Activated T-cell treated with anti-CD3 and anti-CD28 coated beads, Interleukin-2, amount 50 U/mL, for 1 hour (primary cell): ENCODE results near the gene YWHAG.
A peak's percentile ranks its signal among the peaks of the same experiment; 100 is the strongest.

Source experiments
- DNase-seq: peaks from one replicate; pipeline ENCODE4 v3.0.0-alpha.2; 2020

Gene YWHAG

GRCh38 chr7:76346778-76347177 is 12.0 kb downstream of the YWHAG start:
- no peak for DNase-seq

DNA sequence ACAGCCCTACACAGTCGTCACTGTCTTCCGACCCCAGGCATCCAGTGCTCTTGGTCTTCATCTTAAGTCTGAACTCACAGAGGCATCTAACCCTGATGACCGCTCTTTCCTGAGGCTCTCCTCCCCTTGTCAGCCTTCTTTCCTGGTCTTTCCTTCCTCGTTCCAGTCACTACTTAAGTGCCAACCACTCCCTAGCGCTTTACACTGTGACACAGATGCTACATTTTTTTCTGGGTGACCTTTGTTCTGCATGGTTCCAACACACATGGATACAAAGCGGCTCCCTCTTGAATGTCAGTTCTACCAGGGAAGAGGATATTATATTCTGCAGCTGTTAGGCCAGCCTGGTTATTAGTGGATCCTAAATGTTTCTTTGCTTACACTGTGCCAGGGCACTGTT is 12.7 kb downstream of the YWHAG start:
- DNase-seq = no peak

DNA sequence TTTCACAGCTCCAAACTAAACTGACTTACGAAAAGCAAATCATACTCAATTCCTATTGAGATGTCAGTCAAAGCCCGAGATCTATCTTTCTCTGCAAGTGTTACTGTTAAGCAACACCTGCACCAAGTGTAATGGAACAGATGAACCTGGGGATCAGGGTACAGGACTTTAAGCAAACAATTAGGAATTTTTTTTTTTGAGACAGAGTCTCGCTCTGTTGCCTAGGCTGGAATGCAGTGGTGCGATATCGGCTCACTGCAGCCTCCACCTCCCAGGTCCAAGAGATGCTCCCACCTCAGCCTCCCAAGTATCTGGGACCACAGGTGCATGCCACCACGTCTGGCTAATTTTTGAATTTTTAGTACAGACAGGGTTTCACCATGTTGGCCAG is 14.9 kb downstream of the YWHAG start:
- DNase-seq = no peak

DNA sequence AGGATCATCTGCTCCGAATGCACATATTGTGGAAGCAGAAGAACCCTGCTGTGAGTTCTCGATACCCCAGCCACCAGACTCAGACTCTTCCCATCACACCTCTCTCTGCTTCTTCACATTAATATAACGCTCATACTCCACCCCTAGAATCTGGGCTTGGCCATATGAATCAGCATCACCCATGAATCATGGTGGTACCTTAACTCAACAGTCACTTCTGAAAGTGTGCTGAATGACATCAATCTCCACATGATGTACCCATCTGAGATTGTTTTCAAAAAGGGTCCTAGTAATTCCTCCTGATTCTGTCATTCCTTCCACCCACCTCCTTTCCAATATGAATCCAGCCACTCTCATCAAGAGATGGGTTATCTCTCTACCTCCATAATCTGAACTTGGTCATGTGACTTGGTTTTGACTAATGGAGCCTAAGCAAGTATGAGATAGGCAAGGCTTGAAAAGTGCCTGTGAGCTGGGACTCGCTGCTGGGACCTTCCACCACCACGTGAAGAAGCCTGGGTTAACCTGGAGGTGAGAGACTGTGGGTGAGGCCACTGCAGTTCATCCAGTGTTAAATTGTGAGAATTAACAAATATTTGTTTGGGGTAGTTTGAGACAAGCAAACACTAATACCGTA is 15.4 kb downstream of the YWHAG start:
- DNase-seq = no peak

DNA sequence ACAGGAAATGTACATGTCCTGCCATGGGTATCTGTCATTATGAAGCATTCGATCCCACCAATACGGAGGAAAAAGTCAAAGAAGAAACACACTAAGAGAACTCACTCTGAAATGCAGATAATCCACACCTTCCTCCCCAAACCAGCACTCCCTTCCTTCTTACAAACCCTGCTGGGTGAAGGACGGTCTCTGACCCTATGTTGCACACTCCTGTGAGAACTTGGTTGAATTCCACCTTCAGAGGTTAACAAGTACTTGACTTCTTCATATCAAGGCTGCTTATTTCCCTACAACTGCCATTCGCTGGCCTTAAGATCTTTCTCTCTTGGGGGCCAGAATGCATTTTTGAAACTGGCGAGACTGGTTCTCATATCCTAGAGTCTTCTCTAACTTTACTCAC is 16.6 kb downstream of the YWHAG start:
- no peak for DNase-seq

DNA sequence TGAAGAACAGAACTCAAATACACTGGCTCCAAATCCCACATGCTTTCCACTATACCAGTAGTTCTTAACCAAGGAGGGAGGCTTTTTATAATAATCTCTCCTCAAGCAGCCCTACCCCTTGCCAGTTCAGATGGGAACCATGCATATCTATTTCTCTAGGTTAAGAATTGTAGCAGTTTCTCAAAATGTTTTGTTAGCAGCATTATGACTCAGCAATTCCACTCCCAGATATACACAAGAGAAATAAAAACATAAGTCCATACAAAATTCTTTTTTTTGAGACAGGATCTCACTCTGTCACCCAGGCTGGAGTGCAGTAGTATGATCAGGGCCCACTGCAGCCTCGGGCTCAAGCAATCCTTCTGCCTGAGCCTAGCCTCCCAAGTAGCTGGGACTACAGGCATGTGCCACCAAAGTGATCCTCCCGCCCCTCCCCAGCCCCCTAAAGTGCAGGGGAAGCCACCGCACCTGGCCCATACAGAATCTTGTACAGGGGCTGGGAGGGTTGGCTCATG is 18.1 kb downstream of the YWHAG start:
- no peak for DNase-seq

GRCh38 chr7:76338298-76339084 is 20.3 kb downstream of the YWHAG start:
- peak; percentile 10 for DNase-seq

GRCh38 chr7:76337147-76337546 is 21.6 kb downstream of the YWHAG start:
- no peak for DNase-seq

- no peak for DNase-seq
These were observed 22.7 kb downstream of the YWHAG start for GRCh38 chr7:76336094-76336493.

GRCh38 chr7:76335417-76335816 is 23.4 kb downstream of the YWHAG start:
- DNase-seq = peak; percentile 5

DNA sequence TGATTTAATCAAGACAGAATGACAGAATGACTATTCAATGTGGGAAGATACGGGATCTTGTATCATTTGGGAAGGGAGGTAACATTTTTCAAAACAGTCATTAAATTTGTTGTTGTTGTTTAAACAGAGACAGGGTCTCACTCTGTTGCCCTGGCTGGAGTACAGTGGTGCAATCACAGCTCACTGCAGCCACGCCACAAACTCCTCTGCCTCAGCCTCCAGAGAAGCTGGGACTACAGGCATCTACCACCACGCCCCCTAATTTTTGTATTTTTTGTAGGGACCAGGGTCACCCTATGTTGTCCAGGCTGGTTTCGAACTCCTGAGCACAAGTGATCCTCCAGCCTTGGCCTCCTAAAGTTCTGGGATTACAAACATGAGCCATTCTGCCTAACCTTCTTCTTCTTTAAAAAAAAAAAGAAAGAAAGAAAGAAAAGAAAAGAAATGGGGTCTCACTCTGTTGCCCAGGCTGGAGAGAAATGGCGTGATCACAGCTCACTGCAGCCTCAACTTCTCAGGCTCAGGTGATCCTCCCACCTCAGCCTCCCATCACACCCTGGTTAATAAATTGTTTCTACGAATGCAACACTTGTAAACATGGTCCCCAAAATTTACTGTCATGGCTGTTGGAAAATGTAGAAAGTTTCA is 24.3 kb downstream of the YWHAG start:
- peak; percentile 5 for DNase-seq

- DNase-seq = peak; percentile 13
These were observed 25.2 kb downstream of the YWHAG start for GRCh38 chr7:76333511-76334101.

GRCh38 chr7:76332078-76332477 is 26.7 kb downstream of the YWHAG start:
- no peak for DNase-seq

DNA sequence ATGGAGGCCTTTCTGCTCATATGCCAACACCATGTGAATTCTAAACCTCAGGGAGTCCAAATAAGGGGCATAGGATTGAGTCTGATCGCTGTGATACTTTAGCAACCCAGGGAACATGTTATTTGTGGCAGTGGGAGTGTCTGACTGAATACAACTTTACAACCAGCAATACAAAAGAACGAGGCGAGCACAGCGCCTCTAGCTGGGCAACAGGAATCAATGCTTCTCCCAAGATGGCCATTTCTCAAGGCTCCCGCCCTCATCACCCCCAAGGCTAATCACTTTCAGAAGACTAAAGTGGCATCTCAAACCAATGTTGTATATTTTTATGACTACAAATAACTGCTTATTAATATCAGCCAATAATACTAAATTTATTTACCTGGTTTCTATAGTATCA is 28.1 kb downstream of the YWHAG start:
- no peak for DNase-seq

GRCh38 chr7:76330261-76330660 is 28.5 kb downstream of the YWHAG start:
- no peak for DNase-seq

DNA sequence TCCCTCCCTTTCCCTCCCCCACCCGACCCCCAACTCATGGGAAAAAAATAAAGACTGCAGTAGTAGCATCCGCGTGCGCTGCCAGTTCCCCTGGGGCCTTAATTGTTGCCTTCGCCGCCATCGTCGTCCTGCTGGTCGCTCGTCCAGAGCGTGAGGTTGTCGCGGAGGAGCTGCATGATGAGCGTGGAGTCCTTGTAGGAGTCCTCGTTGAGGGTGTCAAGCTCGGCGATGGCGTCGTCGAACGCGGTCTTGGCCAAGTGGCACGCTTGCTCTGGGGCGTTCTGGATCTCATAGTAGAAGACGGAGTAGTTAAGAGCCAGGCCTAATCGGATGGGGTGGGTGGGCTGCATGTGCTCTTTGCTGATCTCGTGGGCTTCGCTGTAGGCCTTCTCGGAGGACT is 29.3 kb downstream of the YWHAG start:
- no peak for DNase-seq

DNA sequence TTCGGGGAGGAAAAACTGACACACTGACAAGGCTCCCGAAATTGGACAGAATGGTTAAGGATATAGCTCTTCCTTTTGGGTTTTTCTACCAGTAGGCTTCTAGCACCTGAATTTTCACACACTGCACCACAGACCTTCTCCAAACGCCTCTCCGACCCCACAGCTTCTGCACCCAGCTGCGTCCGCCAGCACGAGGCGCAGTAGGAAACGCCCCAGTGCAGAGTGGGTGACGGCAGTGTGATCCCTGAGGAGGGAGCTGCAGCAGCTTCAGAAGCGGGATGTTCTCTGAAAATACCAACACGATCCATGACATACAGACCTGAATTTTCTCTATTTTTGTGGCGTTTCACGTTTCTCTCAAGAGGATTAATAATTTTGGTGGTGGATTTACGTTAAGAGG is 30.4 kb downstream of the YWHAG start:
- DNase-seq = no peak

DNA sequence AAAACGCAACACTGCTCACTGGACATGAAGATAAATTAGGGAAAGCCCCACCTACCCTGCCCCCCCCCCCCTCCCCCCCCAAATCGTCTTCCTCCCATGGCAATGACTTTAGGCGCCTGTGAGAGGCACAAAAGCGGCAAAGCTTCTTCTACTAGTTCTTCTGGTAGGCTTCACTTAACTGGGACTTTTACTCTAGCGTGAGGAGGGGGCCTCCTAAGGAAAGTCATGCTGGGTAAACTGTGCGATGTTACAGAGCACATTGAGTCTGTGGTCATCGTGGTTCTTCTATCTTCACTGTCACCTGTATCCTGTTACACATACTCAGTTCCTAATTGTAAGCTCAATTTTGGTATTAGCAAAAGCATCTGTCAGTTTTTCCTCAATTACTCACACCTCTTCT is 31.2 kb downstream of the YWHAG start:
- DNase-seq = no peak

DNA sequence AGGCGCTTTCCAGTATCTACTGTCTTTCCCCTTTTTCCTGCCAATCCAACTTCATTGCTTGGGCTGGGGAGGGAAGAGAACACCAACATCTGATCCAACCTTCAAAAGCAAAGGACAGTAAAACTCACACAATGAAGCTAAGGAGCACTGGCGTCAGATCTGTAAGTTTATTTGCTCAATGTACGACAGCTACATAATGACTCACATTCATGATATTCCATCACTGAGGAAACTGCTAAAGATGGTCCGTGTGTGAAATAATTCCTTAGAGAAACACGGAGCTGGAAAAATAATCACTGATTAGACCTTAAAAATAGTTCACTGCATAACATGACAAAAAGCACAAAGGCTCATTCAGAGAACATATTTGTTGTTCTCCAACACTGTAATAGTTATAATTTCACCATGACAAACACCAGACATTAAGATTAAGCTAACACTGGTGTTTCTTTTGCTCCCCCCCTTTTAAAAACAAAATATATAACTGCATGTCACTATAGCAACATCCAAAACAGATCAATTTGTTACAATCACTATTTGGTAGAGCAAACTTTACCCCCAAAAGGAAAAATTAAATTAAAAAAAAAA is 32.1 kb downstream of the YWHAG start:
- no peak for DNase-seq

- no peak for DNase-seq
These were observed 33.0 kb downstream of the YWHAG start for GRCh38 chr7:76325811-76326210.

DNA sequence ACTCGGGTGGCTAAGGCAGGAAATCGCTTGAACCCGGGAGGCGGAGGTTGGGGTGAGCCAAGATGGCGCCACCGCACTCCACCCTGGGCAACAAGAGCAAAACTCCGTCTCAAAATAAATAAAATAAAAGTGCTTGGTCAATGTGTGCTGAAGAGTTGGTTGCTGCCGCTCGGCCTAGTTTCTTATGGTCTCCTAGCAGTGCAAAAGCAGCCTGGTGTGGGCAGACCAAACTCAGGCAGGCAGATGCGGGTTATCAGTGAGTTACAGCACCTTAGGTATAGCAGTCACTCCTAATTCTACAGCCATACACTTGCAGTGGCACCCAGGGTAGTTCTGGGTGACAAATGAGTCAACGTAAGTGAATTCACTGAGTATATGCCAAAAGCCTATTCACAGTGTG is 33.7 kb downstream of the YWHAG start:
- DNase-seq = no peak

- peak; percentile 65 for DNase-seq
These were observed 40.1 kb downstream of the YWHAG start for GRCh38 chr7:76318488-76319353.
